Chondrocyte (in vitro differentiated cells): Measurements from ENCODE around the gene MTIF2. TPM values are rescaled to one million over a fixed set of nuclear protein-coding genes. Genes with fewer than 3 reads are reported as not detected.
"Not testable (repeated sequence)": the region's sequence is repeated elsewhere in the genome, so short reads cannot be mapped to it uniquely, and the experiment has no call there.

Experiments
- DNase-seq: peaks from one replicate; pipeline ENCODE4 v3.0.0; 2021; ENCODE audit warnings: mixed read lengths, low spot score
- H3K27ac Mint-ChIP-seq: one replicate; pipeline ENCODE4 v1.8.0; 2021; ENCODE audit warnings: mild to moderate bottlenecking, moderate library complexity, mixed read lengths; ENCODE audit not compliant: unreplicated experiment
- H3K27me3 Mint-ChIP-seq: 2 replicates; pipeline ENCODE4 v1.8.0; 2021; ENCODE audit warnings: low read depth, mixed read lengths
- H3K36me3 Mint-ChIP-seq: 2 replicates; pipeline ENCODE4 v1.8.0; 2021; ENCODE audit warnings: low read depth, mixed read lengths
- H3K4me1 Mint-ChIP-seq: 2 replicates; pipeline ENCODE4 v1.8.0; 2021; ENCODE audit warnings: low read depth, mild to moderate bottlenecking, mixed read lengths
- H3K4me3 Mint-ChIP-seq: one replicate; pipeline ENCODE4 v1.8.0; 2021; ENCODE audit warnings: mild to moderate bottlenecking, moderate library complexity, mixed read lengths; ENCODE audit not compliant: unreplicated experiment
- H3K9me3 Mint-ChIP-seq: 2 replicates; pipeline ENCODE4 v1.8.0; 2021; ENCODE audit warnings: low read depth, mixed read lengths
- total RNA-seq: library from RNA; stranded (reverse); gene quantifications from 3 replicates; pipeline ENCODE4 v1.2.1, GENCODE V29; 2021
- TF ChIP-seq, protein P1 (sequence below): fragments of 200-600 bp; sonication (generic); IDR thresholded peaks from 2 replicates; pipeline ENCODE4 v1.5.0; 2021; ENCODE audit warnings: antibody characterized with exemption, mild to moderate bottlenecking, moderate library complexity

MTIF2 gene
- total RNA-seq, 1 donor from 2014 or later, result 20.6 TPM

GRCh38 chr2:55231546-55232083 is 37.4 kb downstream of the MTIF2 start:
- DNase-seq, result no peak
- Mint-ChIP-seq H3K36me3 (peaks cover 14% of the 10 kb centered on the region), H3K4me1 (peaks cover 61% of the 10 kb centered on the region), H3K4me3 (peak overlapping the region; percentile 93), H3K27me3 (no peaks in the 10 kb centered on the region), H3K27ac (peak overlapping the region; percentile 97), H3K9me3 (no peaks in the 10 kb centered on the region)
- TF ChIP-seq, protein P1, sequence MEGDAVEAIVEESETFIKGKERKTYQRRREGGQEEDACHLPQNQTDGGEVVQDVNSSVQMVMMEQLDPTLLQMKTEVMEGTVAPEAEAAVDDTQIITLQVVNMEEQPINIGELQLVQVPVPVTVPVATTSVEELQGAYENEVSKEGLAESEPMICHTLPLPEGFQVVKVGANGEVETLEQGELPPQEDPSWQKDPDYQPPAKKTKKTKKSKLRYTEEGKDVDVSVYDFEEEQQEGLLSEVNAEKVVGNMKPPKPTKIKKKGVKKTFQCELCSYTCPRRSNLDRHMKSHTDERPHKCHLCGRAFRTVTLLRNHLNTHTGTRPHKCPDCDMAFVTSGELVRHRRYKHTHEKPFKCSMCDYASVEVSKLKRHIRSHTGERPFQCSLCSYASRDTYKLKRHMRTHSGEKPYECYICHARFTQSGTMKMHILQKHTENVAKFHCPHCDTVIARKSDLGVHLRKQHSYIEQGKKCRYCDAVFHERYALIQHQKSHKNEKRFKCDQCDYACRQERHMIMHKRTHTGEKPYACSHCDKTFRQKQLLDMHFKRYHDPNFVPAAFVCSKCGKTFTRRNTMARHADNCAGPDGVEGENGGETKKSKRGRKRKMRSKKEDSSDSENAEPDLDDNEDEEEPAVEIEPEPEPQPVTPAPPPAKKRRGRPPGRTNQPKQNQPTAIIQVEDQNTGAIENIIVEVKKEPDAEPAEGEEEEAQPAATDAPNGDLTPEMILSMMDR, result no peak

DNA sequence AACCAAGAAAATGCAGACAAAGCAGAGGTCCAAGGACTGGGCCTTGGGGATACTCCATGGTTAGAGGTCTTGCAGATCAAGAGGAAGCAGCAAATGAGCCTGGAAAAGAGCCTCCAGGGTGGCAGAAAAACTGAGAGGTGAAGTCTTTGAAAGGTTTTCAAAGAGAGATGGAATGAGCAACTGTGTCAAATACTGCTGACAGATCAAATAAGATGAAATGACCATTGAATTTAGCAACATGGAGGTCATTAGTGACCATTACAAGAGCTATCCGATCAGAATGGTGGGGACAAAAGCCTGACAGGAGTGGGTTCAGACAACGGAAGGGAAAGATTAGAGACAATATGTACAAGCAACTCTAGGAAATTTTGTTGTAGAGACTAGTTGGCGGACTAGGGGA is 38.5 kb downstream of the MTIF2 start:
- H3K9me3 Mint-ChIP-seq, result no peaks in the 10 kb centered on the region
- H3K36me3 Mint-ChIP-seq, result peaks cover 10% of the 10 kb centered on the region
- peak overlapping the region; percentile 93 for H3K4me3 Mint-ChIP-seq
- TF ChIP-seq, protein P1, result no peak
- no peaks in the 10 kb centered on the region for H3K27me3 Mint-ChIP-seq
- no peak overlapping the region for H3K27ac Mint-ChIP-seq
- DNase-seq, result no peak
- peaks cover 60% of the 10 kb centered on the region for H3K4me1 Mint-ChIP-seq

DNA sequence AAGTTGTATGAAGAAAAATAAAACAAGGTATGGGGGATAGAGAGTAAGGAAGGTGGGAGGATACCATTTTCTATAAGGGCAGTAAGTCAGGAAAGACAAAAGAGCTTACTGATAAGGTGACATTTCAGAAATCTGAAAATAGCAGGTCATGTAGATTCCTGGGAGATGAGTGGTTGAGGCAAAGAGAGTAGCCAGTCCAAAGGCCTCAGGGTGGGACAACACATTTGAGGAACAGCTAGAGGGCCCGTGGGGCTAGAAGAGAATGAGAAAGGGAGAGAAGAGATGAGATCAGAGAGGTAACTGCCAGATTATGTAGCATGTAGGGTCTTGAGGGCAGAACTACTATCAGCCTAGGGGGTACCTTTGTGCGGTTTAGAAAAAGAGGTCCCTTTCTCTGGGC is 39.8 kb downstream of the MTIF2 start:
- TF ChIP-seq, protein P1, result no peak
- Mint-ChIP-seq H3K4me3 (no peak overlapping the region), H3K9me3 (no peaks in the 10 kb centered on the region), H3K36me3 (peaks cover 6% of the 10 kb centered on the region), H3K27ac (no peak overlapping the region), H3K4me1 (peaks cover 52% of the 10 kb centered on the region), H3K27me3 (no peaks in the 10 kb centered on the region)
- no peak for DNase-seq

- TF ChIP-seq, protein P1, result no peak
- DNase-seq, result no peak
- H3K9me3 Mint-ChIP-seq, result no peaks in the 10 kb centered on the region
- peaks cover 2% of the 10 kb centered on the region for H3K36me3 Mint-ChIP-seq
- H3K4me1 Mint-ChIP-seq, result peaks cover 42% of the 10 kb centered on the region
- no peak overlapping the region for H3K27ac Mint-ChIP-seq
- H3K4me3 Mint-ChIP-seq, result no peak overlapping the region
- H3K27me3 Mint-ChIP-seq, result no peaks in the 10 kb centered on the region
Measured at GRCh38 chr2:55228226-55228563, 40.8 kb downstream of the MTIF2 start.

DNA sequence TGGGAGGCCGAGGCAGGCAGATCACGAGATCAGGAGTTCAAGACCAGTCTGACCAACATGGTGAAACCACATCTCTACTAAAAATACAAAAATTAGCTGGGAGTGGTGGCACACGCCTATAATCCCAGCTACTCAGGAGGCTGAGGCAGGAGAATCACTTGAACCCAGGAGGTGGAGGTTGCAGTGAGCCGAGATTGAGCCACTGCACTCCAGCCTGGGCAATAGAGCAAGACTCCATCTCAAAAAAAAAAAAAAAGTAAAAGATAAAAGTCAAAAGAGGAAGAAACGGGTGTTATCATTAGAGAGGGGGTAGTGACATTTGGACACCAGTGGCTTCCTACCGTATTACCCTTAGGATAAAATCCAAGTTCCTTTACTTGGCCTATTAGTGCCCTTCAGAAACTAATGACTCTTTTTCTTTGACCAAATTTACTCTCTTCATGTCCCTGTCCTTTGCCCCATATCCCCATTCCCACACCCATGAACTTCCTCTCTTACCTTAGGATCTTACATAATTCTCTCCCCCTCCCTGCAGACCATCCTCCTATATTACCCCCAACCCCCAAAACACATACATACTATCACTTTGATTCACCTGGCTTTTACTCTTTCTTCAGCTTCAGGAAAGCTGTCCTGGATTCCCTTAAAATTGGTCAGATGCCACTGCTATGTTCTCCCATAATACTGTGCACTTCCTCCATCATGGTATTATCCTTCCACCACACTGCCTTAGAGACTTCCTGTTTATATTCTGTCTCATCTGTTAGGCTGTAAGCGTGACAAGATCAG is 41.4 kb downstream of the MTIF2 start:
- DNase-seq, H3K27ac Mint-ChIP-seq, H3K27me3 Mint-ChIP-seq, H3K36me3 Mint-ChIP-seq, H3K4me3 Mint-ChIP-seq, H3K9me3 Mint-ChIP-seq: not testable (repeated sequence)
- H3K4me1 Mint-ChIP-seq, result peaks cover 43% of the 10 kb centered on the region
